Activated gamma-delta T cell (primary cell): ENCODE measurements around the gene LEMD1.

ENCODE experiments used
- DNase-seq: peaks from one replicate; lab custom pipeline; 2025; lab: John Stamatoyannopoulos, UW

LEMD1 gene

DNA sequence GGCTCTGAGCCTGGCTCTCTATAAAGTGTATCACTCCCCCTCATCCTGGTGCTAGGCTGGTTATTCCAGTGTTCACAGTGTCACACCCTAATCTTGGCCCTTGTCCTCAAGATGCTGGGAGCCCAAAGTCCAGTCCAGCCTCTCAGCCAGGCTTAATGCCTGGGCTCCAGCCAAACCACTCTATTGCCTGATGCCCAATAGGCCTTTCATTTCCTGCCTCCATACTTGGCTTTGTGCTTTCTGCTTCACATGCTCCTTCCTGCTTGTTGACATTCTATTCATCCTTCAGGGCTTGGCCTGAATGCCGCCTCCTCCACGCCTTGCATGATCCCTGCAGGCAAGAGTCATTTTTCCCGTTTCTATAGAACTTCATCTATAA, 66.8 kb downstream of the LEMD1 start:
- no peak for DNase-seq

DNA sequence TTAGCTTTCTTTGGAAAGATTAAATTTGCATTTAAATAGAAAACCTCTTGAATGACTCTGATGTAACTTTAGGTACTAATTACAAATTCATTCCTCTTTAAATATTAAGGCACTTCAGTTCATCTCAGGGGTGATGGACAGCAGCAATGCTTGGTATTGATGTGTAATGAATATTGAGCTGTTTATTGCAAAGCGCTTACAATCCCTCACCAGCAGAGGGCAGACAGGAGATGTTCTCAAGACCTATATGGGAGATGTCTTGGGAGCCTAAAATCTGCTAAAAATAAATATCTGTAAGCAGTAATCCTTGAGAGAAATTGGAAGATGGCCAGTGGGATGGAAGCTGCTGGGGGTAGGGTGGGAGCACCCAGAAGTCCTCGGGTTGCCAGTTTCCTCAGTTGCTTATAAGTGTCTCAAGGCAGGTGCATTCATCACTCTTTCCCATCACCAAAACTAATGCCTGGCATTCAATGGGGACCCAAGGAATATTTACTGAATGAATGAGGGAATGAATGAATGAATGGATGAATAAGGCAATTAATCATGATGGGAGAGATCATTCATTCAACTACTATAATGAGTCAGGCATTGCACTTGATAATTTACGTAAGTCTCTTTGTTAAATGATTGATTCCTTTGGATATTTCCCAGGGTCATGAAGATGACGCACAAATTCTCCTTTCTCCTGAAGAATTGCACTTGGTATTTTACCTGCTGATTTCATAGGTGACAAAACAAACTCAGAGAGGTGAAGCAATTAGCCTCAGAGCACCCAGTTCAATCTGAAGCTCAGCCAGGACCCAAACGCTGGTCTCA, 67.4 kb downstream of the LEMD1 start:
- no peak for DNase-seq

DNA sequence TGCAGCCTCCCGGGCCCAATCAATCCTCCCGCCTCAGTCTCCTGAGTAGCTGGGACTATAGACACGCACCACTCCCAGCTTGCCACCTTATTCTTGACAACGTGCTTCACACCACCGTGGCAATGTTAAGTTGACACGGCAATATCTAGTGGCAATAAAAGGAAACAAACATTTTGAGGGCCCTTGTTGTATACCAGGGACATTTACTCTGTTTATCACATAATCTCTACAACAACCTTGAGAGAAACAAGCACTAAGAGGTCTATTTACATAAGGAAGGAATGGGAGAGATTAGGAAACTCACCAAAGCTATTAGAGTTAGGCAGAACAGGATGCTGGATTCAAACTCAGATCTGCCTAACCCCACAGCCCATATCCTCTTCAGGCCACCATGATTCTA, 68.2 kb downstream of the LEMD1 start:
- no peak for DNase-seq

DNA sequence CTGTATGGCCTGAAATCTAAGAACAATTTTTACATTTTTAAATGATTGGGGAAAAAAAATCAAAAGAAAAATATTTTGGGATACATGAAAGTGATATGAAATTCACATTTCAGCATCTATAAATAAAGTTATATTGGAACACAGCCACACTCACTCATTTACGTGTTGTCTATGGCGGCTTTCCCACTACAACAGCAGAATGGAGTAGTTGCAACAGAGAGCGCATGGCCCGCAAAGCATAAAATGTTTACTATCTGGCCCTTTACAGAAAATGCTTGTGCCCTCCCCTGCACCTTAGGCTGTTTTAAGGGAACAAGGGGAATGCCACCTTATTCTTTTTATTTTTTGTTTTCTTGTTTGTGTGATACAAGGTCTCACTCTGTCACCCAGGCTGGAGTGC, 68.7 kb downstream of the LEMD1 start:
- no peak for DNase-seq

DNA sequence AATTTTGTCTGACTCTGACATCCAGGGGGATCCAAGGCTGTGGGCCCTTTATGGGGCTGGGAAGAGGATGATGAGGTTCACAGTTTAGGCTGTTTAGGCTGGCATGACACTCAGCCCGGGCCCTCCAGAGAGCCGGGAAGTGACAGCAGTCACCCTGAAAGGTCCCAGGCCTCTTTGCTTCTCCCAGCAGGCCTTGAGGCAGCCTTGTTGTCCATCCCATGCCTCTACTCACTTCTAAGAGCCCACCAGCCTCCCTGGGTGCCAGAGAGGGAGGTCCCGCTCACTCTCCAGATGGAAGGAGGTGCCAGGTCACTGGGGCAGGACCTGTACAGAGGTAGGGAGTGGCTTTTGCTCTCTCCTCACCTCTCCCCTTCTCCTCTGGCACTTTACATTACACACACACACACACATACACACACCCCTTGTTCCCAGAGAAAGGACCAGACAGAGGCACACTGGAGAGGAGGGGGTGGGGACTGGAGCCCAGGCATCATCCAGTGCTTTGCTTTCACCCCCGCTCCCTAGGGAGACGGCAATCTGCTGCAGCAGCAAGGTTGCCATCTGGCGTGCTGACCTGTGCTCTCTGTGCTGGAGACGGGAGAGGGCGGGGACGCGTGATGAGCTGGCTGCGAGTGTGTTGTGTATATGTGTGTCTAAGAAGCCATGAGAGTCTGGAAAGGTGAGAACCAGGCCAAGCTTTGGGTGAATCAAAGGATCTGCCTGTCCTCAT, 69.7 kb downstream of the LEMD1 start:
- no peak for DNase-seq

DNA sequence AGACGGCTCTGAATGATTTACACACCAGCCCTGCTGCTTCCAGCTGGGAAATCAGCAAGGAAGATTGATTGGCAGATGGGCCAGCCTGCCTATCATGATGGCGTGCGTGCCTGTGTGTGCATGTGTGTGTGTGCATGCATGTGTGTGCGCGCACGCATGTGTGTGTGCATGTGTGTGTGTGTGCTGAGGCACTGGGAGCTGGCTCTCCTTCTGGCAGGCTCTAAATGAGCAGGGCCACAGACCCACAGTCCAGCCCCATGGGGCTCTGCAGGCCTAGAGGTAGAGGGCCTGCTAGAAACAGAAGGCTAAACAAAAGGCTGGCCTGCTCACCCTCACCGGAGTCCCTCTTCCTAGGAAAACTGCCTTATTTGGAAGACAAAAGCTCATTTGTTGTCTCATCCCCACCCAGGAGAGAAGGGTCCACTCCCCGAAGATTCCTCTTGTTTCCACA, 71.1 kb downstream of the LEMD1 start:
- DNase-seq, result no peak

DNA sequence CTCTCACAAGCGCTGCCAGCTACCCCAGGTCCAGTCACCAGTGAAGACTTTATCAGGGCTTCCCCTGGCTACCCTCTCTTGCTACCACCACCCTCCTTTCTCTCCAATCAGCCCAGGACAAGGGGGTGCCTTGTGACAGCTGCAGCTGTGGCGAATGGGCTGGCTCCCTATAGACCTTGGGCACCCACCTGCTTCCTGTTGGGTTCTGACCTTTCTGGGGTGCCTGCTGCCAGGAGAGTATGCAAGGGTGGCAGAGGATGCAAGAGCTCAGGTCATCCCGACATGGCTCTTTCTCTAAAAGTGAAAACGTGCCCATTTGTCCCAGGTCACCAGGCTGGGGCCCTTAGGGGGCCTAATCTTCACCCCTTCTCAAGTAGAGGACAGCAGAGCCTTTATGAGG, 71.7 kb downstream of the LEMD1 start:
- no peak for DNase-seq

DNA sequence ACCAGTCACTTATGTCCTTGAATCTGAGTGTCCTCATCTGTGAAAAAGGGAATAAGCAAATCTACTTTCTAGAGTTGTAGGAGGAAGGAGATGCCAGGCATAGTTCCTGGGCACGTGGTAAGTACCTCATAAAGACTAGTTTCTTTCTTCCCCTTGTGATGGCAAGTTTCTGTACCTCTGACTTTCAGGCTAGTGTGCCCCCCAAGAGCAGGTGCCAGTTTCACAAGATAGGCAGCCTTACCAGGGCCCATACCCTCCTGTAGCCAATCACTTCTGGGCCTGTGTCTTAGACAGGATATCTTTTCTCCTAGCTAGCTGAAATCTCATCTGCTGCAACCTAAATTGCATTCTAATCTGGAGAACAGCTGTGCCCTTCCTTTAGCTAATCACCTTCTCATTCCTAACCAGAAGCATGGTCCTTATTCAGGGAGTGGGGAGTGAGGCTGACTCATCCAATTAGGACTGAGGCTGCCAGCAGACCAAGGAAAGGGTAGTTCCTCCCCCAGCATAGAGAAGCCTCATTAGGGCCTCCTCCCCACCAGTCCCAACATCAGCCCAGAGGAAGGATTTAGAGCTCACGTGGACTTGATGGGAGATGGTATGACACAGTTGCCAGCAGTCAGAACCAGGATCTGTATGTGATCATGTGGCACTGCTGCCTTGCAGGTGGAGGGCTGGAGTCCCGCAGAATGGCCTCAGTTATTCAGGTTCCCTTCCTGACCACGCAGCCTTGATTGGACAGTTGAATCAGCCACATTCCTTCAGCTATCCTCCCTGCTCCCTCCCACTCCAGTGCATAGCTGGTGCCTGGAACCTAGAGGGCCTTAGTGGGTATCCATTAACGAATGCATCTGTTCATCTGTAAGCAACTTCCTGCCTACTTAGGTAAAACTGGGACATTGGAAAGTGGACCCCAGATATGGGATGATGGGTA, 73.0 kb downstream of the LEMD1 start:
- no peak for DNase-seq

DNA sequence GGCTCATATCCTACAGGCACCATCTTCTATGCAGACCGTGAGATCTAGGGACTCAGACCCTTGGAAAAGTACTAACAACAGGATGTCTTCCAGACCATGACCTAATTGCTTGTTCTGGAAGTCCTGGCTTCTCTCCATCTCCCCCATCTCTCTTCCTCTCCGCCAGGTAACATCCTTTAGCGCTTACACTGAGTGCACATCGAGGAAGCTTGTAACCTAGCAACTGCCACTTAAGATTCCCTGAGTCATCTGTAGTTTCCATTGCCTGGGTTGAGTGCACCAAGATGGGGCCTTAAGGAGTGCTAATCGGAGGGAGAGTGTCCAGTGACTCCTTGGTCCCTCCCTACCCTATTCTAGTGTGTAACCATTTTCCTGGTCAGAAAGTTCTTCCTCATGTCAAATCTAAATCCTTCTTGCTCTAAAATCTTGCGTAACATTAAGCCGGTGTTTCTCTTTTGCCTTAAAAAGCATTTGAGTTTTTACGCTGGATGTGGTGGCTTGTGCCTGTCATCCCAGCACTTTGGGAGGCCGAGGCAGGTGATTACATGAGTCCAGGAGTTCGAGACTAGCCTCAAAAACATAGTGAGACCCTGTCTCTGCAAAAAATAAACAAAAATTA, 74.8 kb downstream of the LEMD1 start:
- no peak for DNase-seq

DNA sequence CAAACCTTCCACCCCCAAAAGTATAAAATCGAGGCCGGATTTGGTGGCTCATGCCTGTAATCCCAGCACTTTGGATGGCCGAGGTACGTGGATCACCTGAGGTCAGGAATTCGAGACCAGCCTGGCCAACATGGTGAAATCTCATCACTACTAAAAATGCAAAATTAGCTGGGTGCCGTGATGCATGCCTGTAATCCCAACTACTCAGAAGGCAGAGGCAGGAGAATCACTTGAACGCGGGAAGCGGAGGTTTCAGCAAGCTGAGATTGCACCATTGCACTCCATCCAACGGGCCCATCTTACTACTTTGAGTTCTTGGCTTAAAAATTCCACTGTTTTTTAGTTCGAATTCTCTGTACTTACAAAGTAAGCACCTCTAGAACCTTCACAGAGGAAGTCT, 76.1 kb downstream of the LEMD1 start:
- no peak for DNase-seq

DNA sequence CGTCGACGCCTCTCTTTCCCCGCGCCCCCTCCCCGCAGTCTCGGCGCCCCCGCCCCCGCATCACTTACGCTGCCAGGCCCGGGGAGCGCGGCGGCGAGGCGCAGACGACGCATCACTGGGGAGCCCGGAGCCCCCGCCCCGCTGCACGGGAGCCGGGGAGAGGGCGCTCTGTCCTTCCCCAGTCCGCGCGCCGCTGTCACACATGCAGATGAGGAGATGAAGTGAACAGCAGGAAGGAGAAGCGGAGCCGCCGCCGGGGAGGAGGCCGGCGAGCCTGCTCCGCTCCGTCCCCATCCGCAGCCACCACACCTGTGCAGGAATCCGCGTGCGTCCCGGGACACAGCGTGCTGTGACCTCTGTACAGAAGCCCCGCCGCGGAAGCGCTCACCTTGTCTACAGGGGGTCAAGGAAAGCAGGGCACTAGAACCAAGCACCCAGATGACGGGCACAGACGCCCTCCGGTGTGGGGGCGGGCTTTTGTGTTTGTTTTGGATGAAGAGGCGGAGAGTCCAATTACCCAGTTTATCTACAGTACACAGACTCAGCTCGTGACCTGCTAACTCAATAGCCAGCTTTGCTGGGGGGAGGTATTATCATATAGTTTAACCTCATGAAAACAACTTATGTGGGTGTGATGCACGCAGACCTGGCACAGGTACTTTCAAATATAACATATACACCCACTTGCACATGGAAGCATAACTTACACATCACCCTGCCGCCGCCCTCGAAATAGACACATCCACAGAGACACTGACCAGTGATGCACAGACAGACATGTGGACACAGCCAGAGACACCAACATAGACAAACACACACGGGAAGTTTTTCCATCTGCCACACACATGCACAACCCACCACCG, 77.6 kb downstream of the LEMD1 start:
- peak; percentile 23 for DNase-seq

DNA sequence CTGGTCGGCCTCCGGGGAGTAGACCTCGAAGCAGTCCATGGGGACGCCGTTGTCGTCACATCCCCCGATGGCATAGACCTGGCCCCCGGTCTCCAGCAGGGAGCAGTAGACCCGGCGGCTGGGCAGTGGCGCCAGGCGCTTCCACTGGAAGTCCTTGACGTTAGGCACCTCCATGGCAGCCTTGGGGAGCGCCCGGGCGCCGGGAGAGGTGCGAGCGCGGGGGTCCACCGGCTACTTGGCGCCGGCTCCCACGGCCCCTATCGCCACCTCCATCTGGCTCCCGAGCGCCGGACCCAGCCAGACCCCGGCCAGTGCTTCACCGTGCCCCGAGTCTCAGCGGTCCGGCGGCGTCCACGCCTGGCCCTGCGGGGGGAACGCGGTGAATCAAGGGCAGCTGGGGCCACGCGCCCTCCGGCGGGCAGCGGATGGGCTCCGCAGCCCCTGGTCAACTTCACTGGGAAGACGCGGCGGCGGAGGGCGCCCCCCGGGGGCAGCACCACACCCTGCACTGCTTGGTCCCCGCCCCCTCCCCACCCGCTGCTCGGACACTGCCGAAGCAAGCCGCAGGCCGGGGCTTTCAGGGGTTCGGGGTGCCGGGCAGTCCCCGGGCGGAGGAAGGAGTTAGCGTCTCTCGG, 78.3 kb downstream of the LEMD1 start:
- no peak for DNase-seq

DNA sequence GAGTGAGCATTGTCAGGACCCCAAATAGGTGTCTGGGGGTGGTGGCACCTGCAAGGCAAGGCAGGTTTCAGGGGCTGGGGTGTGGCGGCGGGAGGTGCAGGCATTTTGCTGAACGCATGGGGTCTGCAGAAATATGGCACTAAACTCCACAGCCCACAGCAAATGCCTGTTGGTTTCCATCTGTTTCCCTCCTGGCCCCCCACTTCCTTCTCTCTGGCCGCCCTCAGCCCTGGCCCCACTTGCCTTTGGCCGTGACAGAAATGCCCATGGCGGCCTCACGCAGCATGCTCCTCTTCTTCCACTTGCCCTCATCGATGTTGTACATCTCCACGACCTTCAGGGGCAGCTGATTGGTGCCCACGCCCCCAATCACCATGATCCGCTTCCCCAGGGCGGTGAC, 78.9 kb downstream of the LEMD1 start:
- DNase-seq, result no peak

DNA sequence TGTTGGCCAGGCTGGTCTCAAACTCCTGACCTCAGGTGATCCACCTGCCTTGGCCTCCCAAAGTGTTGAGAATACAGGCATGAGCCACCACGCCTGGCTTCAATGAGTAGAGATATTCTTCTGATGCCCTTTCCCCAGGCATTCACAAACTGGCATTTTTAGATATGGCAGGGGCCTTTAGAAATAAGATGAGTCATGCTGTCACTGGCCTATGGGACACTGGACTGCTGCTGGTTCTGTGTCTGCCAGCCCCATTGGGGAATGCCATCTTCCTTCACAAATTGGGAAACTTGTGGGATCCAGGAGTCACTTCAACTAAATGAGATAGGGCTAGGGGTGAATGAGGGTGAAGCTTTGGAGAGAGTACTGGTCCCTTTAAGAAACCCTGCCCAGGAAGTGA, 81.2 kb downstream of the LEMD1 start:
- DNase-seq, result no peak

DNA sequence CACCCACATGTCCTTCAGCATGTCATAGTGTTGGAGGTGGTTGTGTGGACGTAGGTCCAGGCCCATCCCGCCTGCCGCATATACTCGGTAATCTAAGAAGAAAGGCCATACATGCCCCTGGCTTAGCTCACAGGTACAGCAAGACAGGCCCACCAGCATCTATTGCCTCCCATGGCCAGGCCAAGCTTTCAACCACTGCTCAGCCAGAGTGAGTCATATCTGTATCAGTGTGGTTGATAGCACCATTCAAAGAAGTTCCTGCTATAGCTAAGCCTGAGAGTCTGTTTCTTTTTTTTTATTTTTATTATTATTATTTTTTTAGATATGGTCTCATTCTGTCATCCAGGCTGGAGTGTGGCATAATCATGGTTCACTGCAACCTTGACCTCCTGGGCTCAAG, 82.1 kb downstream of the LEMD1 start:
- no peak for DNase-seq

DNA sequence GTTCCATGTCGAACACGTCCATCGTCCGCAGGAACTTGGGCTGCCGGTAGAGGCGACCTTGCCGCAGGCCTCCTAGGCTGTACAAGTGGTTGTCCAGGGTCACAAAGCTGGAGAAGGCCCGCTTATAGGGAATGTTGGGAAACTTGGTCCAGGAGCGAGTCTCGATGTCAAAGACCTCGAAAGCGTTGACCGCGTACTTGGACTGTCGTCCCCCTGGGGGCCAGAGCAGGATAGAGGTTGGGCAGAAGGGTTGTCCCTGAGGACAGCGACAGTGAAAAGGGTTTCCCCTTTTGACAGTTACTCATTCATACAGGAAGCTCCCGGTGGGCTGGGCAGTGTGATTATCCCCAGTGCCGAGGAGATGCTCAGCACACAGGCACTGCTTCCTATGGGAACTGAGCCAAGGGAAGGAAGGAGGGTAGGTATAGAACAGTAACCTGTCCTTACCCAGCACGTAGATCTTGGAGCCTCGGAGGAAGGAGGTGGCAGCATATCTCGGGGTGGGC, 82.6 kb downstream of the LEMD1 start:
- DNase-seq, result no peak

DNA sequence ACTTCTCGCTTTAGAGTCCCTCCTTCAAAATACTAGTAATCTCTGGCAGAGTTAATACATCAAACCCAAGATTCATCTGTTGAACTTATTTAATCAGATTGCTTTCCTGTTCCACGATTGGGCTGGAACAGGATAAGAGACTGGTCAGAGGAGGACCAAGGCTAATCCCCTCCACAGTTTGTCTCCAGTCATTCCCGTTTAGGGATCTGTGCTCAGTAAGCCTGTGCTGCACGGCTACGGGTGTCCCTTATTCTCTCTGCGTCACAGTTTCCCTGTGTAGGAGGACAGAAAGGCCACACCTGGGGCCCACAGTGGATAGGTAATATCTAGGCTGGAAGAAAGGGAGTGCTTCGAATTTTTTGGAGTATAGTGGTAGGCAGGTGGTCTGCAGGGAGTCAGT, 83.8 kb downstream of the LEMD1 start:
- no peak for DNase-seq

DNA sequence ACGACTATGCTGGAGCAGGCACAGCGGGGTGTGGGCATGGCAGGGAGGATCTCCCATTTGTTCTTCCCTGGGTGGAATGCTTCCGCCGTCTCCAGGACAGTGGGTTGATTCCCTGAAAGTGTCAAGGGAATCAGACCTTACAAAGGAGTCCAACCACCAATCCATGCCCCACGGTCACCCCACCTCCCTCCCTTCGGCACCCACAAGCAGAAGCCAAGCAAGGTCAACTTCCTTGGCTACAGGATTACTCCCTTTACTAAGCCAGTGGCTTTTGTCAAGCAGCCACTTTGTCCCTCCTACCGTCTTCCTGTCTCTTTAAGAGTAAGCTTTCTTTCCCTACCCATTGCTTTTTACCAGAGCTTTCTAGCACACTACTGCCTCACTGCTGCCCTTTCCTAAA, 84.4 kb downstream of the LEMD1 start:
- no peak for DNase-seq

DNA sequence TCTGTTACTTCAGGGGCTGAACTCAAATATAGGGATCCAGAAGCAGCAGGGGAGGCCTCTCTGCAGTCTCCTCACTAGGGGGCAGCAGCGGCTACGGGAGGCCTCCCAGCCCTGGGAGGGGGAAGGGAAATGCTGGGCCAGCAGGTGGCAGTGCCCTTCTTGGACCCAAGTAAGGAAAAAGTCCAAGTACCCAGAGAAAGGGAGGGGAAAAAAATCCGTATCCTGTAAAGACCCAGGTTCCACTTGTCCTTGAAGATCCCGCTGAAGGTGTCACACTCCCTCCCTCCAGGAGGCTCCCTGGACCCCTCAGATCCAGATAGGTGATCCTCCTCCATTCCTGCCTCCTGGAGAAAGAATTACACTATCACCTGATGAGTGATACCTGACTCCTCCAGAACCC, 86.2 kb downstream of the LEMD1 start:
- peak; percentile 23 for DNase-seq
